Measurements from ENCODE around the gene HEBP2.

The HEBP2 gene

DNA sequence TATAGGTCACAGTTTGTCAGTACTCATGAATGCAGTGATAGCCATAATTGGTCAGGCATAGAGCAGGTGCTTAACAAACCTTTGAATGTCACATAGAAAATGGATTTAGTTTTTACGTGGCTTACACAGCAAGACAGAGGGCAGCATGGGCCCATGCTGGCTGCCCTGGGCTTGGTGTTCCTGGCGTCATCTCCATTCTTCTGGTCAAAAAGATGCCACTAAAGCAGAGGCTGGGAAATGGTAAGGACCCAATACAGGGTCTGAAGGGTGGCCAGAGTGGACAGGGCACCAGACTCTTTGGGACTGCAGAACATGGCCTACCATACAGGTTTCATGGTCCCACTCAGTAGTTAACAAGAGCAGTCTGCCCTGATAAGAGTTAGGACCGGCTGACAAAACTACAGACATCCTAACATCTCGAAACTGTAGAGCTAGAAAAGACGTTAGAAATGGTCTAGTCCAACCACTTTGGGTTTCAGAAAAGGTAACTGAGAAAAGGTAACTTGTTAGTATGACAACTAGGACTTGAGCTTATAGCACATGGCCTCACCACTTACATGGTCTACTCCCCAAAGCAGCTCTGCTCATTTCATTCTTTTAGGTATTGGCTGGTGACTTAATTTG is 22.6 kb downstream of the HEBP2 start:
- no peak overlapping the region for H3K4me3 ChIP-seq (ENCODE audit: low read length)
- DNase-seq (ENCODE audit: low read depth): no peak
- TF ChIP-seq, protein P1, sequence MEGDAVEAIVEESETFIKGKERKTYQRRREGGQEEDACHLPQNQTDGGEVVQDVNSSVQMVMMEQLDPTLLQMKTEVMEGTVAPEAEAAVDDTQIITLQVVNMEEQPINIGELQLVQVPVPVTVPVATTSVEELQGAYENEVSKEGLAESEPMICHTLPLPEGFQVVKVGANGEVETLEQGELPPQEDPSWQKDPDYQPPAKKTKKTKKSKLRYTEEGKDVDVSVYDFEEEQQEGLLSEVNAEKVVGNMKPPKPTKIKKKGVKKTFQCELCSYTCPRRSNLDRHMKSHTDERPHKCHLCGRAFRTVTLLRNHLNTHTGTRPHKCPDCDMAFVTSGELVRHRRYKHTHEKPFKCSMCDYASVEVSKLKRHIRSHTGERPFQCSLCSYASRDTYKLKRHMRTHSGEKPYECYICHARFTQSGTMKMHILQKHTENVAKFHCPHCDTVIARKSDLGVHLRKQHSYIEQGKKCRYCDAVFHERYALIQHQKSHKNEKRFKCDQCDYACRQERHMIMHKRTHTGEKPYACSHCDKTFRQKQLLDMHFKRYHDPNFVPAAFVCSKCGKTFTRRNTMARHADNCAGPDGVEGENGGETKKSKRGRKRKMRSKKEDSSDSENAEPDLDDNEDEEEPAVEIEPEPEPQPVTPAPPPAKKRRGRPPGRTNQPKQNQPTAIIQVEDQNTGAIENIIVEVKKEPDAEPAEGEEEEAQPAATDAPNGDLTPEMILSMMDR (conservative IDR thresholded peaks at IDR 0.05; ENCODE audit: low read length): no peak

DNA sequence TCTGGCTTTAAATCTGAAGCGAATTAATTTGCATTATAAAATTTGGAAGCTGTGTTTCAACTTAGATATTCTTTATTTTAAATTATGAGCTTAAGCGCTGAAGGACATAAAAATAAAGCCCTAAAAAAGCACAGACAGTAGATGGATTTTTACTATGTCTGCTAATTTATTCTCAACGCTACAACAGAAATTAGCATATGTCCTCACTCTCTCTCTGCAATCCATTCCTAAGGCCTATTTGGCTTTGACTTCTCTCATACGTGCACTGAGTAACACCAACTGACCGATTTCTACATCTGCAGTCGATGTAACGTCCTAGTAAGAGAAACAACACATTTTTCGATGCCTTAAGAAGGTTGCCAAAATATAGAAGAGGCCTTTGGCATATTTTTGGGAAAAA is 23.7 kb downstream of the HEBP2 start:
- TF ChIP-seq, protein P1 (conservative IDR thresholded peaks at IDR 0.05; ENCODE audit: low read length): no peak
- H3K4me3 ChIP-seq (ENCODE audit: low read length): no peak overlapping the region
- no peak for DNase-seq (ENCODE audit: low read depth)

- DNase-seq (ENCODE audit: low read depth): peak; percentile 71
- H3K4me3 ChIP-seq (ENCODE audit: low read length): no peak overlapping the region
- TF ChIP-seq, protein P1 (conservative IDR thresholded peaks at IDR 0.05; ENCODE audit: low read length): peak; percentile 73
These were observed 25.0 kb downstream of the HEBP2 start for GRCh38 chr6:138428944-138429598.

GRCh38 chr6:138429761-138430160 is 25.7 kb downstream of the HEBP2 start:
- no peak for DNase-seq (ENCODE audit: low read depth)
- TF ChIP-seq, protein P1 (conservative IDR thresholded peaks at IDR 0.05; ENCODE audit: low read length): no peak
- H3K4me3 ChIP-seq (ENCODE audit: low read length): no peak overlapping the region

GRCh38 chr6:138430361-138431145 is 26.5 kb downstream of the HEBP2 start:
- H3K4me3 ChIP-seq (ENCODE audit: low read length): no peak overlapping the region
- DNase-seq (ENCODE audit: low read depth): peak; percentile 9
- TF ChIP-seq, protein P1 (conservative IDR thresholded peaks at IDR 0.05; ENCODE audit: low read length): no peak

- TF ChIP-seq, protein P1 (conservative IDR thresholded peaks at IDR 0.05; ENCODE audit: low read length): no peak
- H3K4me3 ChIP-seq (ENCODE audit: low read length): no peak overlapping the region
- no peak for DNase-seq (ENCODE audit: low read depth)
These were observed 27.4 kb downstream of the HEBP2 start for GRCh38 chr6:138431256-138432062.

Measured in AG10803 (cell line).